H1 (cell line): ENCODE data around the gene CDT1. TPM values are rescaled to one million over a fixed set of nuclear protein-coding genes. Genes with fewer than 3 reads are reported as not detected.

ENCODE experiments used
- ASH2L ChIP-seq: fragments of 200-600, 300-600 bp; sonication (generic); IDR thresholded peaks from one replicate; pipeline ENCODE4 v1.7.1; 2017; ENCODE audit warnings: low read length
- BACH1 ChIP-seq: IDR thresholded peaks from 2 replicates; pipeline ENCODE4 v1.6.1; 2012; ENCODE audit warnings: low read length, improper control_type of control experiment
- CBX8 ChIP-seq: fragments of 300-800, 300-1000 bp; sonication (generic); IDR thresholded peaks from 2 replicates; pipeline ENCODE4 v1.7.1; 2016; ENCODE audit warnings: low read depth, low read length, borderline replicate concordance
- CHD2 ChIP-seq: IDR thresholded peaks from 2 replicates; pipeline ENCODE4 v1.6.1; 2012; ENCODE audit warnings: low read length, improper control_type of control experiment
- CTBP2 ChIP-seq: IDR thresholded peaks from 2 replicates; pipeline ENCODE4 v1.7.0; 2011; ENCODE audit warnings: borderline replicate concordance, mild to moderate bottlenecking, moderate library complexity, mixed read lengths, low read length; ENCODE audit not compliant: insufficient read depth, insufficient read length
- E2F6 ChIP-seq: IDR thresholded peaks from 2 replicates; pipeline ENCODE4 v1.6.1; 2012; ENCODE audit warnings: inconsistent platforms
- EP300 ChIP-seq, 2 experiments: IDR thresholded peaks; 1 replicate in 1 of 2; 2 replicates in 1 of 2; pipeline ENCODE4 v1.6.1; 2011 to 2012; ENCODE audit warnings: low read depth in 2 of 2, low read length in 2 of 2, mild to moderate bottlenecking in 2 of 2, borderline replicate concordance in 1 of 2, inconsistent platforms in 1 of 2, moderate library complexity in 1 of 2
- FOSL1 ChIP-seq: IDR thresholded peaks from 2 replicates; pipeline ENCODE4 v1.6.1; 2011; ENCODE audit warnings: mild to moderate bottlenecking, low read depth, low read length, moderate library complexity; ENCODE audit not compliant: insufficient read depth
- GABPA ChIP-seq: IDR thresholded peaks from 2 replicates; pipeline ENCODE4 v1.6.1; 2011; ENCODE audit warnings: mild to moderate bottlenecking, low read length, moderate library complexity, borderline replicate concordance; ENCODE audit not compliant: insufficient read depth
- HDAC6 ChIP-seq: IDR thresholded peaks from one replicate; pipeline ENCODE4 v1.7.1; 2012; ENCODE audit warnings: low read depth, mild to moderate bottlenecking, inconsistent platforms, low read length, moderate library complexity
- JUN ChIP-seq: IDR thresholded peaks from 2 replicates; pipeline ENCODE4 v1.6.1; 2011; ENCODE audit warnings: low read depth, mild to moderate bottlenecking, improper control_type of control experiment, low read length
- MAFK ChIP-seq: IDR thresholded peaks from 2 replicates; pipeline ENCODE4 v1.6.1; 2012; ENCODE audit warnings: low read depth, mild to moderate bottlenecking, improper control_type of control experiment, low read length
- NANOG ChIP-seq: IDR thresholded peaks from 2 replicates; pipeline ENCODE4 v1.6.1; 2011; ENCODE audit warnings: low read length, low read depth, mild to moderate bottlenecking, inconsistent platforms; ENCODE audit not compliant: insufficient read depth, poor library complexity, severe bottlenecking
- POLR2A ChIP-seq, 2 experiments: IDR thresholded peaks; 1 replicate in 1 of 2; 2 replicates in 1 of 2; pipeline ENCODE4 v1.6.1; 2011; ENCODE audit warnings: low read depth in 2 of 2, low read length in 2 of 2, mild to moderate bottlenecking in 2 of 2; ENCODE audit errors: control extremely low read depth in 1 of 2
- POU5F1 ChIP-seq: IDR thresholded peaks from 2 replicates; pipeline ENCODE4 v1.6.1; 2011; ENCODE audit warnings: low read depth, mild to moderate bottlenecking, low read length, moderate library complexity
- RNF2 ChIP-seq: fragments of 200-900, 300-1000 bp; sonication (generic); IDR thresholded peaks from 2 replicates; pipeline ENCODE4 v1.7.1; 2016; ENCODE audit warnings: borderline replicate concordance, low read depth, mild to moderate bottlenecking, antibody characterized with exemption, low read length; ENCODE audit not compliant: poor library complexity, severe bottlenecking; ENCODE audit errors: missing control alignments
- TAF1 ChIP-seq: IDR thresholded peaks from 2 replicates; pipeline ENCODE4 v1.6.1; 2011; ENCODE audit warnings: mild to moderate bottlenecking, low read depth, low read length
- TBP ChIP-seq: IDR thresholded peaks from 2 replicates; pipeline ENCODE4 v1.6.1; 2011; ENCODE audit warnings: low read depth, low read length, improper control_type of control experiment
- ZNF274 ChIP-seq: IDR thresholded peaks from 2 replicates; pipeline ENCODE4 v1.7.0; 2012; ENCODE audit warnings: low read length, borderline replicate concordance; ENCODE audit errors: extremely low read depth
- polyA plus RNA-seq, 7 experiments: library from polyadenylated mRNA; depleted of rRNA in 3 of 7; stranded (reverse) in 5 of 7; unstranded in 2 of 7; fragments of >200 nt in 5 of 7; fragments of 200-250 nt in 2 of 7; gene quantifications; 1 replicate in 5 of 7; 2 replicates in 1 of 7; 4 replicates in 1 of 7; pipeline versions ENCODE4 v1.2.1 to v1.2.3, GENCODE V29; 2011 to 2013; ENCODE audit warnings: missing spikeins in 2 of 7, mixed read lengths in 2 of 7
- total RNA-seq: library from RNA; stranded (reverse); fragmentation: NEBNext Ultra II Directional; extraction: Animal tissue kit (Norgen Biotek cat#: 25700); gene quantifications from 2 replicates; pipeline ENCODE4 v1.2.1, GENCODE V29; 2021
- TF ChIP-seq, protein P1 (sequence below): IDR thresholded peaks from 2 replicates; pipeline ENCODE4 v1.6.1; 2012; ENCODE audit warnings: low read length, inconsistent platforms
- TF ChIP-seq, protein P2 (sequence below): IDR thresholded peaks from 2 replicates; pipeline ENCODE4 v1.6.1; 2012; ENCODE audit warnings: inconsistent platforms

The CDT1 gene
- total and polyA plus RNA-seq, 2 of the 8 experiments (the other 6 are each of a cell fraction or from before 2014, with no cell fraction given): 76.7 to 95.4 TPM

- TF ChIP-seq TAF1 (peak; percentile 70), EP300 (IDR thresholded peaks at IDR 0.05; ENCODE audit: borderline replicate concordance in 1 of 2, low read depth in 2 of 2, low read length in 2 of 2) (no peak), POLR2A (IDR thresholded peaks at IDR 0.05; ENCODE audit: control extremely low read depth in 1 of 2, low read depth in 2 of 2, low read length in 2 of 2) (peak in 1 of 2 experiments; percentile 23; a peak in 2 of 3 replicates), GABPA (peak; percentile 74; the same call in 1 of the 2 replicates), MAFK (no peak), POU5F1 (no peak), HDAC6 (no peak), NANOG (no peak), JUN (no peak), E2F6 (no peak; the same call in 1 of the 2 replicates), ASH2L (peak; percentile 62), TBP (no peak), FOSL1 (no peak), CBX8 (no peak), BACH1 (no peak), RNF2 (no peak), ZNF274 (no peak), CHD2 (no peak), CTBP2 (no peak)
- TF ChIP-seq, protein P1, sequence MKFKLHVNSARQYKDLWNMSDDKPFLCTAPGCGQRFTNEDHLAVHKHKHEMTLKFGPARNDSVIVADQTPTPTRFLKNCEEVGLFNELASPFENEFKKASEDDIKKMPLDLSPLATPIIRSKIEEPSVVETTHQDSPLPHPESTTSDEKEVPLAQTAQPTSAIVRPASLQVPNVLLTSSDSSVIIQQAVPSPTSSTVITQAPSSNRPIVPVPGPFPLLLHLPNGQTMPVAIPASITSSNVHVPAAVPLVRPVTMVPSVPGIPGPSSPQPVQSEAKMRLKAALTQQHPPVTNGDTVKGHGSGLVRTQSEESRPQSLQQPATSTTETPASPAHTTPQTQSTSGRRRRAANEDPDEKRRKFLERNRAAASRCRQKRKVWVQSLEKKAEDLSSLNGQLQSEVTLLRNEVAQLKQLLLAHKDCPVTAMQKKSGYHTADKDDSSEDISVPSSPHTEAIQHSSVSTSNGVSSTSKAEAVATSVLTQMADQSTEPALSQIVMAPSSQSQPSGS: no peak
- TF ChIP-seq, protein P2, sequence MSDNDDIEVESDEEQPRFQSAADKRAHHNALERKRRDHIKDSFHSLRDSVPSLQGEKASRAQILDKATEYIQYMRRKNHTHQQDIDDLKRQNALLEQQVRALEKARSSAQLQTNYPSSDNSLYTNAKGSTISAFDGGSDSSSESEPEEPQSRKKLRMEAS: peak; percentile 77; the same call in 1 of the 2 replicates
Measured at GRCh38 chr16:88784074-88784855, 19.3 kb upstream of the CDT1 start (continued).
